ENCODE data around the gene ARHGEF17.
A peak's percentile ranks its signal among the peaks of the same experiment; 100 is the strongest.

The ARHGEF17 gene

DNA sequence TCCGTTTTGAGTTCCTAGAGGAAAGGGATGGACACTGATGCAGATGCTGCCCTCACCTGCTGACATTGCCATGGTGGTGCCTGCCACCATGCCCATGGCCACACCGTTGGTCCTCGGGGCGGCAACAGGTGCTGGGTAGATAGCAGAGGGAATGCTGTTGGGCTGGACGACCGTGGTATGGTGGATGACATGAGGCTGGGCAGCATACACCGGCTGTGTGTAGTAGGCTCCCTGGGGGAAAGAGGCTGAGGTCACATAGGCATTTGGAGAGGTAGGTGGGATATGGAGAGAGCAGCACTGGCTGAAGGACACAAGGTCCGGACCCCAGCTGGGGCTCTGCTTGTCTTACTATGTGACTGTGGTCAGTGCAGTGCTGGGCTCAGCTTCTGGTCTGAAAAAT lies 101.4 kb downstream of the ARHGEF17 start:
- TF ChIP-seq, protein P1, sequence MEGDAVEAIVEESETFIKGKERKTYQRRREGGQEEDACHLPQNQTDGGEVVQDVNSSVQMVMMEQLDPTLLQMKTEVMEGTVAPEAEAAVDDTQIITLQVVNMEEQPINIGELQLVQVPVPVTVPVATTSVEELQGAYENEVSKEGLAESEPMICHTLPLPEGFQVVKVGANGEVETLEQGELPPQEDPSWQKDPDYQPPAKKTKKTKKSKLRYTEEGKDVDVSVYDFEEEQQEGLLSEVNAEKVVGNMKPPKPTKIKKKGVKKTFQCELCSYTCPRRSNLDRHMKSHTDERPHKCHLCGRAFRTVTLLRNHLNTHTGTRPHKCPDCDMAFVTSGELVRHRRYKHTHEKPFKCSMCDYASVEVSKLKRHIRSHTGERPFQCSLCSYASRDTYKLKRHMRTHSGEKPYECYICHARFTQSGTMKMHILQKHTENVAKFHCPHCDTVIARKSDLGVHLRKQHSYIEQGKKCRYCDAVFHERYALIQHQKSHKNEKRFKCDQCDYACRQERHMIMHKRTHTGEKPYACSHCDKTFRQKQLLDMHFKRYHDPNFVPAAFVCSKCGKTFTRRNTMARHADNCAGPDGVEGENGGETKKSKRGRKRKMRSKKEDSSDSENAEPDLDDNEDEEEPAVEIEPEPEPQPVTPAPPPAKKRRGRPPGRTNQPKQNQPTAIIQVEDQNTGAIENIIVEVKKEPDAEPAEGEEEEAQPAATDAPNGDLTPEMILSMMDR (IDR thresholded peaks at IDR 0.05) = no peak
- Histone ChIP-seq H3K27ac (no peak overlapping the region), H3K4me3 (no peak overlapping the region)
- no peak for DNase-seq (ENCODE audit: low spot score)

DNA sequence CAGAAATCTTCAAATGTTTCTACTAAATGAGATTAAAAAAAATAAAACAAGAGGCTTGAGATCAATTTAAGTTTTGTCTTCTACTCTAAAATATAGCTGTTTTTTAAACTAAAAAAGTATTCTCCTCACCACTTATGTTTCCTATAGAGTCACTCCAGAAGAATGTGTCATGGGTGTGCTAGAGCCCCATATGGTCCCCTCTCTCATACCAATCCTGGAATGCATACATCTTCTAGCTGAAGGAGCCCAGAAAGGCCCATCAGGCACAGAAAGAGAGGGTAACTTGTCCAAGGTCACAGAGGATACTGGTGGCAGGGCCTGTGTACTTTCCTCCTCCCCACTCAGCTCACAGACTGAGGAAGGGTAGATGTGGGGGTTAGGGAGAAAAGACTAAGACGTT lies 102.6 kb downstream of the ARHGEF17 start:
- DNase-seq (ENCODE audit: low spot score) = no peak
- H3K27ac ChIP-seq = no peak overlapping the region
- TF ChIP-seq, protein P1 (IDR thresholded peaks at IDR 0.05) = no peak
- no peak overlapping the region for H3K4me3 ChIP-seq

DNA sequence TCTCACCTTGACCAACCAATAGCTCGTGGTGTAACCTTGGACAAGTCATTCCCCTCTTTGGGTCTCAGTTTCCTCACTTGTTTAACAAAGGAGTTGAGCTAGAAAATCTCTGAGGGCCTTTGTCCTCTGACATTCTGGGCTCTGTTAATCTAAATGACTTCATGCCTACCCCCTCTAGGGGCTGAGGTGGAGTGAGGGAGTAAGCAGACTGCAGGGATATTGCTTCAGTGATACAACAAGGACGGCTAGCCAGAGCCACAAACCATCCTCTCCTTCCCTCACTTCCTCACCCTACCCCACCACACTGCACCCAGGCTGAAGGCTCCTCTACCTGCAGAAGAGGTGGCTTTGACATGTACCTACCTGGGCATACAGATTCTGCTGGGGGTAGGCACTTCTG lies 103.0 kb downstream of the ARHGEF17 start:
- DNase-seq (ENCODE audit: low spot score) = no peak
- no peak overlapping the region for H3K4me3 ChIP-seq
- TF ChIP-seq, protein P1 (IDR thresholded peaks at IDR 0.05) = no peak
- H3K27ac ChIP-seq = no peak overlapping the region

DNA sequence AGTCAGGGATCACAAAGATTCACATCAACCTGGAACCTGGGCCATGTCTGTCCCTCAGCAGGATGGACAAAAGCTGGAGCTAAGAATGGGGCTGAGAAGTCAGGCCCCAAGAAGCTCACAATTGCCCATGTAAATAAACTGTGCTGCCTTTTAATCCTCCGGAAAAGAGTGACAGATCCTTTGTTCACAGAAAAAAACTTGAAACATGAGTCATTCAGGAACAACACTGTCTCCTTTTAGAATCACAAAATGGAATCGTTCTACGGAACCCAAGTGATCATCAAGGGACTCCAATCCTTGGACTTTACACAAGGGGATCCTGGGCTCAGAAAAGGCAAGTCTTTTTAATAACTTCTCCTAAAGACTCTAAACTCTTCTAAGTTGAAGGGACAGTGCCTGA lies 104.2 kb downstream of the ARHGEF17 start:
- DNase-seq (ENCODE audit: low spot score) = no peak
- Histone ChIP-seq H3K27ac (no peak overlapping the region), H3K4me3 (no peak overlapping the region)
- TF ChIP-seq, protein P1 (IDR thresholded peaks at IDR 0.05) = no peak

DNA sequence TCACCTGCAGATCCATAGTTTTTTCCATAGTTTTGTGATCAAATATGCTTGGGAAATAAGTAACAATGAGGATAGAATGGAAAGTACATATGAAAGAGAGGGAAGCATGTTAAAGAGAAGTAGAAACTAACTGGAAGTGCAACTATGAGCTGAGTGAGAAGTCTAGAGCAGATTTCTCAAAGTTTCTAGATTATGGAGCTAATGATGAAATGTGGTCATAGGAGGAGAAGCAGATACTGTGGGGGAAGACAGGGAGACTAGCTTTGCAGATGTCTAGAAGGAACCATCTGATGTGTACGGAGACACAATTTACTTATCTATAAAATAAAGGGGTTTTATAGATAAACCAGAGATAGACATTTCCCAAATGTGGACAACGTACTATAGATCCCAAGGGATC lies 105.2 kb downstream of the ARHGEF17 start:
- no peak overlapping the region for H3K4me3 ChIP-seq
- TF ChIP-seq, protein P1 (IDR thresholded peaks at IDR 0.05) = no peak
- peak overlapping the region in 1 of 2 donors; percentile 19 for H3K27ac ChIP-seq
- no peak for DNase-seq (ENCODE audit: low spot score)

DNA sequence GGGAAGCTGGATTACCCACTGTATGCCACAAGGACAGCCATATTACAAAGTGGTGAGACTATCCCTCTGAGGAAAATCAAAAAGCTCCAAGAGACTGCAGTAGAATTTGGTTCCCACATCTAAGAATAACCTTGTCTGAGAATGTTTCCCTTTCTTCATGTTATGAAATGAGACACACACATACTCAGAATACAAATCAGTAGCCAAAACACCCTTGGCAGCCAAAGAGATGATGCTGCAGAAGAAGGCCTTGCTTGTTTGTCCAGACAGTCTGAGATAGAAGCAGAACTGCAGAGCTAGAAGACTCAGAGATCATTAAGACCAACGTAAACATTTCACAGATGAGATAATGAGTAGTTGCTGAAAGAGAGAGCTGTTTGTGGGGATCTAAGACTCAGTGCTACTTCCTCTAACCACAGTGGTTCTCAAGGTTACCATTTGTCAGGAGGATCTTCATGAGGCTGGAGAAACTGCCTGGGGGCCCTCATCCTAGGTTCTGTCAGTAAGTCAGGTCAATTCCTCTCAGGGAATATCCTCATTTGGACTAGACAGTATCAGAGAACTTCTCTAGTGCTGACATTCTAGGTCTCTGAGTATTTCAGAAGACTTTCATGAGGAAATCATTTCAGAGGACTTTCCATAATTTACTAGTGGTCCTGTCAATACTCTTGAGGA lies 107.0 kb downstream of the ARHGEF17 start:
- DNase-seq (ENCODE audit: low spot score) = no peak
- TF ChIP-seq, protein P1 (IDR thresholded peaks at IDR 0.05) = no peak
- H3K4me3 ChIP-seq = no peak overlapping the region
- peak overlapping the region; percentile 64 to 81 for H3K27ac ChIP-seq

DNA sequence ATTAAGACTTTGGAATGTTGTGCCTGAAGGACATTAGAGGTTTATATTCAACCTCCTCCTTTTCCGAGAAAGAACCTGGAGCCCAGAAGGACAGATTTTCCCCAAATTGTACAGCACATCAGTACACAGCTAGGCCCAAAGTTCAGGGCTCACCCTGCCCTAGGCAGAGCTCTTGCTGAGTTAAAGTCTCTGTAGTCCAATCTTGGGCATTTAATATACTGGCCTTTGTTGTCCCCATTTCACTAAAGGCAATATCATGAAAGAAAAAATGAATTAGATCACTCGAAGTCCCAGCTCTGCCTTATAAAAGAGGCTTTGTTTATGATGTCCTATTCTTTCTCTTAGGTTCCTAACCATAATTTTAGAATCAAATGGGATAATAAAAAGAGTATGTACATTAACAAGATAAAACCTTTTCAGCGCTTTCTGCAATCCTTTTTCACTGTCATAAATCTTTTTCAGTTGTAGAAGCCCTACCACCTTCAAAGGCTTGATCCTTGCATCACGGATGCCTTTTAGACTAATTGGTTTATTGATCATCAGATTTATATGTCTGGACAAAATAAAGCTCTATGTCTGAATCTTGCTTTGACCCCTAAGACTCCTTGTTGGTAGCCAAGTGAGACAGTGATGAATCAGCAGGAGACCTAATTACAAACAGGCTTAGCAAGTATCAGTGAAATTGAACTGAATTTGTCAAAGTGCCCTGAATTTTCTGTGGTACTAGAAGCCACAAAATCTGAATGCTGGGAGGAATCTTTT lies 108.0 kb downstream of the ARHGEF17 start:
- Histone ChIP-seq H3K4me3 (no peak overlapping the region), H3K27ac (peak overlapping the region in 1 of 2 donors; percentile 81)
- TF ChIP-seq, protein P1 (IDR thresholded peaks at IDR 0.05) = no peak
- DNase-seq (ENCODE audit: low spot score) = no peak

Measured in coronary artery (tissue), 2 donors.